ENCODE measurements around the gene HTR6.

DNA sequence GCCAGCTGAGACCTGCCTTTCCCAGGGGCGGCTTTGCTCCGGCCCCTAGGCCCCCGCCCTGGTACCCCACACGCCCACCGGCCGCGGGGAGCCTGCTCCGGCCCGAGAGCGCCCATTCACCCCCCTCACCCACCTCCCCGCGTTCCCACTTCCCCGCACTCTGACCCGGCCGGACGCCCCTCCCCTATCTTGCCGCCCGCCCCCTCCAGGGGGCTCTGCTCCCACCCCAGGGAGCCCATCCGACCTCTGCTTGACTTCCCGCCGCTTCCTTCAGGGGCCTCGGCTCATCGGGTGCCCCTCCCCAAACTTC lies 466 bp downstream of the HTR6 start:
- TF ChIP-seq, protein P1, sequence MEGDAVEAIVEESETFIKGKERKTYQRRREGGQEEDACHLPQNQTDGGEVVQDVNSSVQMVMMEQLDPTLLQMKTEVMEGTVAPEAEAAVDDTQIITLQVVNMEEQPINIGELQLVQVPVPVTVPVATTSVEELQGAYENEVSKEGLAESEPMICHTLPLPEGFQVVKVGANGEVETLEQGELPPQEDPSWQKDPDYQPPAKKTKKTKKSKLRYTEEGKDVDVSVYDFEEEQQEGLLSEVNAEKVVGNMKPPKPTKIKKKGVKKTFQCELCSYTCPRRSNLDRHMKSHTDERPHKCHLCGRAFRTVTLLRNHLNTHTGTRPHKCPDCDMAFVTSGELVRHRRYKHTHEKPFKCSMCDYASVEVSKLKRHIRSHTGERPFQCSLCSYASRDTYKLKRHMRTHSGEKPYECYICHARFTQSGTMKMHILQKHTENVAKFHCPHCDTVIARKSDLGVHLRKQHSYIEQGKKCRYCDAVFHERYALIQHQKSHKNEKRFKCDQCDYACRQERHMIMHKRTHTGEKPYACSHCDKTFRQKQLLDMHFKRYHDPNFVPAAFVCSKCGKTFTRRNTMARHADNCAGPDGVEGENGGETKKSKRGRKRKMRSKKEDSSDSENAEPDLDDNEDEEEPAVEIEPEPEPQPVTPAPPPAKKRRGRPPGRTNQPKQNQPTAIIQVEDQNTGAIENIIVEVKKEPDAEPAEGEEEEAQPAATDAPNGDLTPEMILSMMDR (optimal IDR thresholded peaks at IDR 0.05 in 1 of 3, IDR thresholded peaks at IDR 0.05 in 1 of 3, conservative IDR thresholded peaks at IDR 0.05 in 1 of 3; ENCODE audit: extremely low read depth in 1 of 3, insufficient read depth in 2 of 3, low read length in 3 of 3) = no peak
- no peak for TF ChIP-seq EZH2 (IDR thresholded peaks at IDR 0.05; ENCODE audit: low read length)

All from keratinocyte (primary cell).